ENCODE results near the gene RPS2.

The RPS2 gene

DNA sequence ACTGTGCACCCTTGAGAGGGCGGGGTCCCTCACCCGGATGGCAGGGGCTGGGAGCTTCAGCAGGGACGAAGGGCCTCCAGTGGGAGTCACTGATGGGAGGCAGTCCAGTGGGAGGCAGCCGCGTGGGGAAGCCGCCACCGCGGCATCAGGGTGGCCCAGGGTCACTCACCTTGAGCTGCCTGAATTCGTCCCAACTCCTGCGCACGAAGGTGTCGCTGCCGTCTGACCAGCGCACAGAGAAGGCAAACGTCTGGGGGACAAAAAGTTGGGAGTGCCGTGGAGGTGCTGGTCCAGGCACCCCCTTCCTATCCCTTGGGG is 16.1 kb upstream of the RPS2 start:
- DNase-seq (ENCODE audit: low read depth in 2 of 2) = no peak
- no peak for TF ChIP-seq CTCF (IDR thresholded peaks at IDR 0.05; ENCODE audit: low read depth, low read length)
- H3K4me3 ChIP-seq (replicated peaks in 1 of 2; ENCODE audit: low read depth in 2 of 2, low read length in 2 of 2) = no peak overlapping the region

DNA sequence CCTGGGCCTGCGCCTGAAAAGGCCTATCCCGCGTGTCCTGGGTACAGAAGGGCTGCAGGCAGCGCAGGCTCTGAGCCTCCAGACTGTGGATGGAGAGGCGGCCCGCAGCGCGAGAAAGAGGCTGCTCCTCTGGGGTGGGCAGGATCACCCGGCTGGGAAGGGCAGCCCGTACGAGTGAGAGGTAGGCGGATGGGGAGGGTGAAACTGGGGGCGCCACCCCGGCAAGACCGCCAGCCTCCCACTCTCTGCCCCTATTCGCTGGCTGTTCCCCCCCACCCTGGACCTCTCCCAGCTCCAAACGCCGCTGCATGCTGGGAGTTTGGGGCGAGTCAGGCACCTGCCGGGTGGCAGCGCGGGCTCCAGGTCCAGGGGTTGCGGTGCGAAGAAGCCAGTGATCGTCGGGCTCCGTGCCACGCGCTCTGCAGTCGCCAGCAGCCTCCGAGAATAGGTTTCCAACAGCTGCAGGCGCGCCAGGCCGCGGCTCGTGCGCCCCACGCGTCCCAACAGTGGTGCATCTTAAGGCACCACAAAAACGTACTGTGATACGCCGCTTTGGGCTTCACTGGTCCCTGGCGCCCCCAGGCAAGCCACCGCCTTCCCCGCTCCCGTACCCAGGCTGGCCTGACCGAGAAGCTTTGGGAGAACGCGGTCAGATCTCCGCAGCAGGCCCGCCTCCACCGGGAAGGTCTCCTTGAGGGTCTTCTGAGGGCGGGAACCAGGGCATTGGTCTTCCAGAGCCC is 15.6 kb upstream of the RPS2 start:
- H3K4me3 ChIP-seq (replicated peaks in 1 of 2; ENCODE audit: low read depth in 2 of 2, low read length in 2 of 2) = no peak overlapping the region
- no peak for TF ChIP-seq CTCF (IDR thresholded peaks at IDR 0.05; ENCODE audit: low read depth, low read length)
- no peak for DNase-seq (ENCODE audit: low read depth in 2 of 2)

DNA sequence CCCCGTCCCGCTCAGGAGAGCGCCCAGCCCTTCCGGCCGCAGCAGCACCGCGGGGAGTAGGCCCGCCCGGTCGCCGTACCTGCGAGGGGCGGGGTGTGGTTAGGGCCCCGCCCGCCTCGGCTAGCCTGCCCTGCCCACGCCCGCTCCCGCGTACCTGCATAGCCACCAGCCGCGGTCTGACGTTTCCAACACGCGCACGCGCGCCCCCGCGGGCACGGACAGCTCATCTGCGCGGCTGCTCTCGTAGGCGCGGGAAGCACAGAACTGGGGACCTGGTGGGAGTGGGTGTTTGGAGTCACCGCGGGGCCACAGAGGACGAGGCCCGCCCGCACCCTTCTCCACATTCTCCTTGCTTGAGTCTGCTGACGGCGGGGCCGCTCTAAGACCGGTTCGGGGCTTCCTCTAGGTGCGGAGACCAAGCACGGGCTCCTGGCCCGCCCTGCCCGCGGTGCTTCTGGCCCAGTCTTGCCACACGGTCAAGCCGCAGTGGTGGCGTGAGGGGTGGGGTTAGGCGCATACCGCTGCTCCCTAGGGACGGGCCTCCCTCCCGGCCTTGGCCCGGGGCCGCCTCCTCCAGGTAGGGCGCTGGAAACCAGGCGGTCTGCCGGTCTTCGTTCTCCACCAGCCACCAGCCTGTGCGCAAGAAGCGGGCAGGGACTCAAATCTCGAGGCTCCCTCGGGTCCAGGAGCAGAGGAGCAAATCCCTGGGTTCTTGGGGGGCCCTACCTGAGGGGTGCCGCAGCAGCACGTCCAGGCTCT is 14.8 kb upstream of the RPS2 start:
- no peak for TF ChIP-seq CTCF (IDR thresholded peaks at IDR 0.05; ENCODE audit: low read depth, low read length)
- no peak overlapping the region for H3K4me3 ChIP-seq (replicated peaks in 1 of 2; ENCODE audit: low read depth in 2 of 2, low read length in 2 of 2)
- DNase-seq (ENCODE audit: low read depth in 2 of 2) = peak in 1 of 2 donors; percentile 29

DNA sequence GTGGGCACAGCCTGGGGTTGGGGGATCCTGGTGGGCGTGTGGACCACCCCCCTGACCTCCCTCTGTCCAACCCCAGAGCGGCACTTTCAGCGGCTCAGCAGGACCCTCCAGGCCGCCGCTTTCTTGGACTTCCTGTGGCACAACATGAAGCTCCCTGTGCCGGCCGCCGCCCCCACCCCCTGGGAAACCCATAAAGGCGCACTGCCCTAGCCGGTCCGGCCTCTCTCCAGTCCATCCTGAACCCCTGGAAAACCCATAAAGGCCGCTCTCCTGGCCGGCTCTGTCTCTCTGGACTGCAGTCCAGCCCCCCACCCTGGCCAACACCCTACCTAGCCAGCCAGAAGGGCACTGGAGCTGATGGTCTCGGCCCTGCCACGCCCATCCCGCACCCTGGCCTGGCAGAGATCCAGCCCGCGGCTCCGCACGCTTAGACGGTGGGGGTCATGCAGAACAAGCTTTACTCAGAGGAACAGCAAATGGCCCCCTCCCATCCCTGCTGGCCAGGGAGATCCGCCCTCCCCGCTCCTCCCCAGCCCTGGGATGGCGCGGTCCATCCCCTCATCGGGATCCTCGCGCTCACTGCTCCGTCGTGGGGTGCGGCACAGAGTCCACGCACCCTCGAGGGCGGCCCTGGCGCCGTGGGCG is 14.0 kb upstream of the RPS2 start:
- TF ChIP-seq CTCF (IDR thresholded peaks at IDR 0.05; ENCODE audit: low read depth, low read length) = no peak
- H3K4me3 ChIP-seq (replicated peaks in 1 of 2; ENCODE audit: low read depth in 2 of 2, low read length in 2 of 2) = no peak overlapping the region

DNA sequence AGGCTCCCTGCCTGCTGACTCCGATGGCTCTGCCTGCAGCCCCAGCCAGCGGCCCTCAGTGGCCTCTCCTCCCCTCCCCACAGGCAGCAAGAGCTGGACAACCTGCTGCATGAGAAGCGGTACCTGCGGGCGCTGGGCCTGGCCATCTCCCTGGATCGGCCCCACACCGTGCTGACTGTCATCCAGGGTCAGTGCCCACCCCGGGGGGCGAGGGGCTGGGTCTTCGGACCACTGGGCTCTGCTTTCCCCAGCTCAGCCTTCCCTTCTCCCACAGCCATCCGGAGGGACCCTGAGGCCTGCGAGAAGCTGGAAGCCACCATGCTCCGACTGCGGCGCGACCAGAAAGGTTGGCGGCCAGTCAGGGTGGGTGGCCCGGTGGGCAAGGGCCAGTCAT is 13.2 kb upstream of the RPS2 start:
- DNase-seq (ENCODE audit: low read depth in 2 of 2) = no peak
- H3K4me3 ChIP-seq (replicated peaks in 1 of 2; ENCODE audit: low read depth in 2 of 2, low read length in 2 of 2) = no peak overlapping the region
- no peak for TF ChIP-seq CTCF (IDR thresholded peaks at IDR 0.05; ENCODE audit: low read depth, low read length)

More for the DNA sequence above, 14.0 kb upstream of the RPS2 start:
- DNase-seq (ENCODE audit: low read depth in 2 of 2) = no peak

- no peak for DNase-seq (ENCODE audit: low read depth in 2 of 2)
- H3K4me3 ChIP-seq (replicated peaks in 1 of 2; ENCODE audit: low read depth in 2 of 2, low read length in 2 of 2) = no peak overlapping the region
- TF ChIP-seq CTCF (IDR thresholded peaks at IDR 0.05; ENCODE audit: low read depth, low read length) = no peak
These were observed 12.6 kb upstream of the RPS2 start for GRCh38 chr16:1976951-1977874.

Data from cardiac fibroblast (primary cell).